ENCODE data around the gene CNTN3.

CNTN3 gene

GRCh38 chr3:74614107-74614967 lies at the start of gene CNTN3:
CNTN3 (minus strand) TSS chr3:74614659; CDS start chr3:74521112, 93,547 bp downstream.
- no peak for DNase-seq

GRCh38 chr3:74663178-74663577 lies 48.7 kb upstream of the CNTN3 start:
- no peak for DNase-seq

DNA sequence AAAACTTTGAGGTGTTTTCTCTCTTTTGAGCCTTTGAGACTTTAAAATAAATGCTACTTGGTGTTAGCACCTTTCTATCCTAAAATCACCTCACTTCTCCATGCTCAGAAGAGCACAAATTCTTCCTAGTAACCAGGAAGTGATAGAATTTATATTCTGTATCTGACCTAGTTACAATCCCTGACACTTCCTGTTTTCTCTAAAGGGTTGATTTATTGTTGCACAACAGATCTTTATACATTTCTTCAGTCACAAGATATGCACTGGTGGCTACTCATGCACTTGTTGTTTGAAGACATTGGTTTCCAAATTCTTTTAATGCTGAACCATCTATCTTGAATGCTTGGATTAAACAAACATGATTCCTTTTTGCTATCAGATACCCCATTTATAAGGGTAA lies 47.2 kb upstream of the CNTN3 start:
- peak; percentile 0 for DNase-seq

- DNase-seq, result no peak
Measured at GRCh38 chr3:74651885-74652284, 37.4 kb upstream of the CNTN3 start.

GRCh38 chr3:74651292-74651691 lies 36.8 kb upstream of the CNTN3 start:
- DNase-seq, result no peak

DNA sequence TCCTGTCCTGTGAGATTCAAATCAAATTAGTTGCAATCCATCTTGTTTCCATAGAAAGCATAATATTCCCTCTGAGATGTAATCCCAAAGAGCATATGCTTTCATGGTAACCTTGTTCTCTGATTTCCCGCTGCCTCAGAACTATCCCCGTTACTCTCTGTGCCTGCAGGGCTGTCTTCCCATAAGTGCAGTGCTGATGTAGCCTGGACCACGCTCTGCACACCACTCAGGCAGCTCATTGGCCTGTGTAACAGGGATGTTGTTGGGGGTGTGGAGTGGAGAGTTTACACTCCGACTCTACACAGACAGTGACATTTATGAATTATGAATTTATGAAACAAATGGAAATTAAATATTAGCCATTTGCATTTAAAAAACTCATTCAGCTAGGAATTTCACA lies 33.6 kb upstream of the CNTN3 start:
- DNase-seq, result no peak

- DNase-seq, result no peak
Measured at GRCh38 chr3:74646094-74646493, 31.6 kb upstream of the CNTN3 start.

- DNase-seq, result no peak
Measured at GRCh38 chr3:74643636-74644035, 29.2 kb upstream of the CNTN3 start.

DNA sequence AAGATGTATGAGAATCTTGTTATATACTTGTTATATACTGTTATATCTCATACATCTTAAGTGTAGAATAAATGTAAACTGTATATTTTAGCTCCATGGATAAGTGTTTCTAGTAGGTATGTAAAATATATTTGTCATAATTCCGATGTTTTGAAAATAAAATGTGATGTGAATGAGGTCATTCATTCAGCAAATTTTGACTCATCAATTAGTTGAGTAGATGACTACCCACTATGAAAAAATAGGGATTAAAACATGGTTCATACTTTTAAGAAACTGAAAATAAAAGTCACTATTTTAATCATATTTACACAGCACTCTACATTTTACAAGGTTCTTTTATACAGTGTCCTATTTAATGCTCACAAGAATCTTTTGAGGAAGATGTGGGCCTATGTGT lies 28.4 kb upstream of the CNTN3 start:
- DNase-seq, result no peak

GRCh38 chr3:74640211-74640610 lies 25.8 kb upstream of the CNTN3 start:
- no peak for DNase-seq

DNA sequence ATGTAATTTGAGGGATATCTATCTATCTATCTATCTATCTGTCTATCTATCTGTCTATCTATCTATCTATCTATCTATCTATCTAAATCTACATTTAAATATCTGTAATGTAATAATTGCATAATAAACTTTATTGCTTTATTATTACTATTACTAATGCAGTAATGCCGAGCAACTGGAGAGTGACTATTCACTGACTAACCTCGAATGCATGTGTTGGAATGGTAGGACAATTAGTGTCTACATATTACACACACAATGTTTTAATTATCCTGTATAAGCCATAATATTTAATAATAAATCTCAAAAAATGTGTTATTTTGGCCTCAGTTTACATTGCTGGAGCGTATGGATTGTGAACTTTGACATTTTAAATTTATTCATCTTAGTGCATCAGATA lies 25.2 kb upstream of the CNTN3 start:
- no peak for DNase-seq

- DNase-seq, result no peak
Measured at GRCh38 chr3:74636981-74637380, 22.5 kb upstream of the CNTN3 start.

DNA sequence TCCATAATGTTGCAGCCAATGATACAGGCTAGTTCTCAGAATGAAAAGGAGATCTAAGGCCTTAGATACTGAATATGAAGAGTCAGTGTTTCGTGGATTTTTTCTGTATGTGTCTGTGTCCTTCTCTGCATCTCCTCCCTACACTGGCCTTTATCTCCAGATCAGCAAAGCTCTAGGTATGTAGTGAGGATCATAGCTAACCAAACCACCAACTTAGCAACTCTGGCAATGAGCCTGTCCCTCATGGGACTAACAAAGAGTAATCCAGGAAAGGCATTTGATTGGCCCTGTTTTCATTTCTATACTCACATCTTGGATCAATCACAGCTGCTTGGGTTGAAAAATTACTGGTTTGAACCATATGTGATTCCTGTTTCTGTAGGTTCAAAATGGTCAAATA lies 18.6 kb upstream of the CNTN3 start:
- DNase-seq, result no peak

GRCh38 chr3:74631351-74632140 lies 17.1 kb upstream of the CNTN3 start:
- DNase-seq, result no peak

GRCh38 chr3:74630602-74631001 lies 16.1 kb upstream of the CNTN3 start:
- no peak for DNase-seq

DNA sequence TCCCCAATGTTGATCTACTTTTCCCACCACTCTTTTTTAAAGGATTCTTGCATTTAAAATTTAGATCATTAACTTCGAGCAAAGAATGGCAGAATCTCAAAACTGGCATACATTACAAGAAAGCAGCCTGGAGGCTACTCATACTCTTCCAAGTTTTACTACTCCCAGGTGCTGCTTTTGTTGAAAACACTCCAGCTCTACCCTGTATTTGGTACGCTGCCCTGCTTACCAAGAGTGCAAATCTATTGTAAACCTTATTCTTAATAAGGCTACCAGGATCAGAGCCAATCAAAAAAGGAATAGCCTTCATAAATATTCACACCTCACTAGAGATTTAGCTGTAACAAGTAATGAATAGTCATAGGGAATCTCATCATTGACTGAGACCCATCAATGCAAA lies 11.6 kb upstream of the CNTN3 start:
- no peak for DNase-seq

- no peak for DNase-seq
Measured at GRCh38 chr3:74624301-74624700, 9.8 kb upstream of the CNTN3 start.

- no peak for DNase-seq
Measured at GRCh38 chr3:74623261-74623836, 8.9 kb upstream of the CNTN3 start.

DNA sequence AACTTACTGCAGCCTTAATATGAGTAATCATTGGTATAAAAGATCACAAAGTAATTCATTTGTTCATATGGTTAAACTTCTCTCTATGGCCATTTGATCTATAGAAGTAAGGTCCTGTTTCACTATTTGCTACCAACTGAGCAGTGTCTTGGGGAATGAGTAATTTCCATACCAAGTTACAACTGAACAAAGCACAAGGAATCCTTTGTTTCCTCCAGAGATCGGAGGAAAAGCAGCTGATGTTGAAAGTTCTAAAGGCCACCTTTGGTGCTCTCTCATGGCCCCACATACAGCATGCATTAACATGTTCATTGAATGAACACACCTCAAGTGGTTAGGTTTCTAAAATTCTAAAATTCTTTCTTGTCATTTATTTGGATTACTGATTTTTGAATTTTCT lies 7.1 kb upstream of the CNTN3 start:
- no peak for DNase-seq

- no peak for DNase-seq
Measured at GRCh38 chr3:74617776-74618175, 3.3 kb upstream of the CNTN3 start.

GRCh38 chr3:74613521-74614106 lies 845 bp downstream of the CNTN3 start:
- DNase-seq, result no peak

GRCh38 chr3:74613060-74613459 lies 1.4 kb downstream of the CNTN3 start:
- DNase-seq, result no peak

DNA sequence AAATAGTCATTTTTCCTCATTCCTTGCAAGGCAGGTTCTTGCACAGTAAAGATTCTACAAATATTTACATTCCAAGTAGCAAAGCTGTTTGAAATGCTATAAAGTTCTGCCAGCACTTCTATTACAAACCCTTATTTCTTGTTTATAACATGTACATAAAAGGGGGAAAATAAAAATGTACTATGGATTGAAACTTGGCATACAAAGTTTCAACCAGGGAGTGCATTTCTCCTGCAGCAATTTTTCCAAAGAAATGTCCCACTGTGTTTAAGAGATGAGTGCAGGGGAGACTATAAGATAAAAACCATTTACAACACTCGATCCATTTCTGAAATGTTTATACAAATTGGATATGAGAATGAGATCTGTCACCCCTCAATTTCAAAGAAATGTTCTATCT lies 3.3 kb downstream of the CNTN3 start:
- DNase-seq, result no peak

DNA sequence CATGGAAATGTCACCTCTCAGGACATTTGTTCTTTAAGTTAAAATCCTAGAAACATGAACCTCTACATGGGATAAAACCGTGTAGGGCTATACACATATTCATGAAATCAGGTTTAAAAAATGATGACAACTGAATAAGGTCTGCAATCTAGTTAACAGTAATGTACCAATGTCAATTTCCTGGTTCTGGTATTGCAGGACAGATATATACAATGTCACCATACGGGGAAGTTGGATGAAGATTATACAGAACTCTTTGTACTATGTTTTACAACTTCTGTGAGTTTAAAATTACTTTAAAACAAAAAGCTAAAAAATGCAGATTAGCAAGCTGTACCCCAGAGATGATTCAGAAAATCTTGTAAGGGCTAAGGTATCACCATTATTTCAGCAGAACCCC lies 6.7 kb downstream of the CNTN3 start:
- no peak for DNase-seq

Data from inflammatory macrophage treated with lipopolysaccharide for 4 hours (primary cell).